ENCODE data around the gene KLHL22.
"Not testable (repeated sequence)": the region's sequence is repeated elsewhere in the genome, so short reads cannot be mapped to it uniquely, and the experiment has no call there.

The KLHL22 gene

DNA sequence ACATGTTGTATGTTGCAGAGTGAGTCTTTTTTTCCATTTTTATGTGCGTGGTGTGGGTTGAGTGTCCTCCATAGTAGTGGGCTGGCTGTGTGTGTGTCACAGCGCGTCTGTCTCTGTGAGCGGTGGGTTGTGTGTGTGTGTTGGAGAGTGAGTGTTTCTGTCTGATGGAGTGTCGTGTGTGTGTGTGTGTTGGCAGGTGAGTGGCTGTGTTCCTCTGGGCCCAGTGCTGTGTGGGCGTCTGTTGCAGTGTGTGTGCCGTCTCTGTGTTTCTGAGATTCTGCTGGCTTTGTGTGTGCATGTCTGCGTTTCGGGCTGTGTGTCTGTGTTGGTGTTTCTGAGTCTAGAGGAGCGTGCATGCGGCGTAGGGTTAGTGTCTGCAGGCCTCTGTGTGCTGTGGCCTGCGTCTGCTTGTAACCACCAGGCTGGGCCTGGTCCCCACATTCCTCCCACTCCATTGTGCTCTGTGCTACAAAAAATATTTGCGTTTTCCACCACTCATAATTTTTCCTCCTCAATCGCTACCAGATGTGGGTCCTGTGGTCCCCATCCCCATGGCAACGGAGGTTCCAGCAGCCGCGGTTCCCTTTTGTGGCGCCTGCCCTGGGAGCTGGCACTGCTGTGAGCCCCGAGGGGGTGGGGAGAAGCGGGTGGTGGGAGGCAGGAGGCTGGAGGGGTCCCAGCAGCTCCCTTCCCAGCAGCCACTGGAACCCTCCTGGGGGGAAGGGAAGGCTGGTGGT, 73.2 kb downstream of the KLHL22 start:
- no peak overlapping the region for H3K9ac ChIP-seq (ENCODE audit: low read depth, low read length)
- H3K9me3 ChIP-seq (ENCODE audit: insufficient read depth, low read depth, low read length) = no peaks in the 10 kb centered on the region
- WGBS = 92% methylated on average over 21 of the region's 21 CpGs
- no peak overlapping the region for H3K27ac ChIP-seq (ENCODE audit: low read depth, low read length)
- 0 out of 2 replicates have a peak, but pooled peaks cover 5% of the 10 kb centered on the region for H3K4me1 ChIP-seq (ENCODE audit: insufficient read depth, low read length)
- no peaks in the 10 kb centered on the region for H3K36me3 ChIP-seq (ENCODE audit: insufficient read depth, low read length)
- H3K27me3 ChIP-seq (ENCODE audit: insufficient read depth, low read length) = peaks cover 19% of the 10 kb centered on the region
- H3K4me3 ChIP-seq (ENCODE audit: low read length) = no peak overlapping the region

DNA sequence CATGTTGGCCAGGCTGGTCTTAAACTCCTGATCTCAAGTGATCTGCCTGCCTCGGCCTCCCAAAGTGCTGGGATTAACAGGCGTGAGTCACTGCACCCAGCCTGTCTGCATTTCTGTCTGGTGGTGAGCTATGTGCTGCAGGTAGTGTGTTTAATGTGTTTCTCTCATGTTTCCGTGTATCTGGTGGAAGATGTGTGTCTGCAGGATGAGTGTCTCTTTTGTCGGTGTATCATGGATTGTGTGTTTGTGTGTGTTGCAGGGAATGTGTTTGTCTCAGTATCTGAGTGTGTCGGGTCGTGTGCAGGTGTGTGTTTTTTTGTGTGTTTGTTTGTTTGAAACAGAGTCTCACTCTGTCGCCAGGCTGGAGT, 74.1 kb downstream of the KLHL22 start:
- Histone ChIP-seq H3K27ac (ENCODE audit: low read depth, low read length) (no peak overlapping the region), H3K4me1 (ENCODE audit: insufficient read depth, low read length) (0 out of 2 replicates have a peak, but pooled peaks cover 5% of the 10 kb centered on the region), H3K36me3 (ENCODE audit: insufficient read depth, low read length) (no peaks in the 10 kb centered on the region), H3K9me3 (ENCODE audit: insufficient read depth, low read depth, low read length) (no peaks in the 10 kb centered on the region), H3K27me3 (ENCODE audit: insufficient read depth, low read length) (peaks cover 12% of the 10 kb centered on the region), H3K4me3 (ENCODE audit: low read length) (no peak overlapping the region), H3K9ac (ENCODE audit: low read depth, low read length) (no peak overlapping the region)
- 90% methylated on average over 7 of the region's 7 CpGs for WGBS

DNA sequence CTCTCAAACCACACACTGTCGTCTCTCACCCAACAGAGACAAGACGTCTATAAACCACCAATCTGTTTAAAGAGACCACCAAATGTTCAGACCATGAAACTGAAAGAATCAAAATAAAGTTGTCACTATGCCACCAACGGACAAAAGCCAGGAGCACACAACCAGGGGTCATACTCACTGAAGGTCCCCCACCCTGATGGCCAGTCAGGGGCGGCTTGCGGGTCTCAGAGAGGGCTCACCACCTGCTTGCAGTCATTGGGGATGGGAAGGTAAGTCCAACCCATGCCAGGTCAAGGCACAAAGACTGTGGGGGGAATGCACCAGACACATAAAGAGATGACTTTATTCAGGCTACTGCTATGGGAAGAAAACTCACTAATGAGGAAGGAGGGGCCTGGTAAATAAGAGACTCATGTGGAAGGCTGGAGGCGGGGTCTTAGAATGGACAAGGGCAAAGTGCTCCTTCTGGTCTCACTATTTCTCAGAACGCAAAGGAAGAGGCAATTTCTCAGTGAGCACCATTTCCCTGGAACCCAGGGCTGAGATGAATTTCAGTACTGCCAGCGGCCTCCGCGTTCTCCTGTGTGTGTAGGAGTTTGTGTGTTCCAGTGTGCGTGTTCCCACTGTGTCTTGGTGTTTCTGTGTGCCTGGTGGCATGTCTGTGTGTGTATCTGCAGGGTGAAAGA, 75.3 kb downstream of the KLHL22 start:
- Histone ChIP-seq H3K4me3 (ENCODE audit: low read length) (no peak overlapping the region), H3K27me3 (ENCODE audit: insufficient read depth, low read length) (peaks cover 9% of the 10 kb centered on the region; the same call in 1 of the 2 replicates), H3K36me3 (ENCODE audit: insufficient read depth, low read length) (no peaks in the 10 kb centered on the region), H3K27ac (ENCODE audit: low read depth, low read length) (no peak overlapping the region), H3K9me3 (ENCODE audit: insufficient read depth, low read depth, low read length) (no peaks in the 10 kb centered on the region), H3K9ac (ENCODE audit: low read depth, low read length) (no peak overlapping the region), H3K4me1 (ENCODE audit: insufficient read depth, low read length) (0 out of 2 replicates have a peak, but pooled peaks cover 5% of the 10 kb centered on the region)
- 90% methylated on average over 11 of the region's 11 CpGs for whole genome bisulfite sequencing

DNA sequence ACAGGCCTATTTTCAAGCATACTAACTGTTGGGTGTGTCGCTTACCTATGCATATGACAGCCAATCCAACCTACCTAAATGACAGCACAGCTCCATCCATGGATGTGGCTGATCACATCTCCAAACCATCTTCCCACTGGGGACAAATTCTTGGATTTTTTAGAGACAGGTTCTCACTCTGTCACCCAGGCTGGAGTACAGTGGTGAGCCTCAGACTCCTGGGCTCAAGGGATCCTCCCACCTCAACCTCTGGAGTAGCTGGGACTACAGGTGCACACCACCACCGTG, 76.0 kb downstream of the KLHL22 start:
- H3K27ac ChIP-seq (ENCODE audit: low read depth, low read length) = no peak overlapping the region
- H3K27me3 ChIP-seq (ENCODE audit: insufficient read depth, low read length) = peaks cover 9% of the 10 kb centered on the region; the same call in 1 of the 2 replicates
- H3K9me3 ChIP-seq (ENCODE audit: insufficient read depth, low read depth, low read length) = no peaks in the 10 kb centered on the region
- no peaks in the 10 kb centered on the region for H3K36me3 ChIP-seq (ENCODE audit: insufficient read depth, low read length)
- WGBS = 100% methylated on average over 1 of the region's 2 CpGs
- H3K4me1 ChIP-seq (ENCODE audit: insufficient read depth, low read length) = 0 out of 2 replicates have a peak, but pooled peaks cover 5% of the 10 kb centered on the region
- no peak overlapping the region for H3K4me3 ChIP-seq (ENCODE audit: low read length)
- H3K9ac ChIP-seq (ENCODE audit: low read depth, low read length) = no peak overlapping the region

DNA sequence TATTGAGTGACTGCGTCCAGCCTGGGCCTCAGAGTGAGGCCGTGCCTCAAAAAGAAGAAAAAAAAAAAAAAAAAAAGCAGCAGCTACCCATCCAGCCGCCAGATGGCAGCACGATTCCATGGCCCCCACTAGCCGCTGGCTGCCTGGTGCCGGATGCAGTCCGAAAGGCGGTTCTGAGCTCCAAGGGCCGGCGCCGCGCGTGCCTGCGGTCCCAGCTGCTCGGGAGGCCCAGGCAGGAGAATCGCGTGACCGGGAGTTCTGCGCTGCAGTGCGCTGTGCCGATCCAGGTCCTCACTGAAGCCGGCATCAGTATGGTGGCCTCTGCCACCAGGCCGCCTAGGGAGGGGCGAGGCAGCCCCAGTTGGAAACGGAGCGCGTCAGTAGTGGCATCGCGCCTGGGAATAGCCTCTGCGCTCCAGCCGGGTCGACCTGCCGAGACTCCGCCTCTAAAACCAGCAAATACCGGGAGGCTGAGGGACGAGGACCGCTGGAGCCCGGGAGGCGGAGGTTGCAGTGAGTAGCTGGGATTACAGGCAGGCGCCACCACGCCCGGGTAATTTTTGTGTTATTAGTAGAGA, 77.3 kb downstream of the KLHL22 start:
- no peaks in the 10 kb centered on the region for H3K4me1 ChIP-seq (ENCODE audit: insufficient read depth, low read length)
- no peaks in the 10 kb centered on the region for H3K9me3 ChIP-seq (ENCODE audit: insufficient read depth, low read depth, low read length)
- 18% methylated on average over 42 of the region's 42 CpGs for WGBS
- H3K9ac ChIP-seq (ENCODE audit: low read depth, low read length) = peak overlapping the region; percentile 43; the same call in 1 of the 2 replicates
- peak overlapping the region; percentile 59 for H3K4me3 ChIP-seq (ENCODE audit: low read length)
- H3K36me3 ChIP-seq (ENCODE audit: insufficient read depth, low read length) = no peaks in the 10 kb centered on the region
- peaks cover 9% of the 10 kb centered on the region; the same call in 1 of the 2 replicates for H3K27me3 ChIP-seq (ENCODE audit: insufficient read depth, low read length)
- H3K27ac ChIP-seq (ENCODE audit: low read depth, low read length) = no peak overlapping the region

DNA sequence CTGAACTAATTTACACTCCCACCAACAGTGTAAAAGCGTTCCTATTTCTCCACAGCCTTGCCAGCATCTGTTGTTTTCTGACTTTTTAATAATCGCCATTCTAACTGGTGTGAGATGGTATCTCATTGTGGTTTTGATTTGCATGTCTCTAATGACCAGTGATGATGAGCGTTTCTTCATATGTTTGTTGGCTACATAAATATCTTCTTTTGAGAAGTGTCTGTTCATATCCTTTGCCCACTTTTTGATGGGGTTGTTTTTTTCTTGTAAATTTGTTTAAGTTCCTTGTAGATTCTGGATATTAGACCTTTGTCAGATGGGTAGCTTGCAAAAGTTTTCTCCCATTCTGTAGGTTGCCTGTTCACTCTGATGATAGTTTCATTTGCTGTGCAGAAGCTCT, 79.9 kb downstream of the KLHL22 start:
- not testable (repeated sequence) for H3K4me1 ChIP-seq (ENCODE audit: insufficient read depth, low read length); H3K27ac ChIP-seq (ENCODE audit: low read depth, low read length); H3K27me3 ChIP-seq (ENCODE audit: insufficient read depth, low read length); H3K36me3 ChIP-seq (ENCODE audit: insufficient read depth, low read length); H3K4me3 ChIP-seq (ENCODE audit: low read length); H3K9me3 ChIP-seq (ENCODE audit: insufficient read depth, low read depth, low read length); H3K9ac ChIP-seq (ENCODE audit: low read depth, low read length)
- 89% methylated on average over 3 of the region's 3 CpGs for WGBS

DNA sequence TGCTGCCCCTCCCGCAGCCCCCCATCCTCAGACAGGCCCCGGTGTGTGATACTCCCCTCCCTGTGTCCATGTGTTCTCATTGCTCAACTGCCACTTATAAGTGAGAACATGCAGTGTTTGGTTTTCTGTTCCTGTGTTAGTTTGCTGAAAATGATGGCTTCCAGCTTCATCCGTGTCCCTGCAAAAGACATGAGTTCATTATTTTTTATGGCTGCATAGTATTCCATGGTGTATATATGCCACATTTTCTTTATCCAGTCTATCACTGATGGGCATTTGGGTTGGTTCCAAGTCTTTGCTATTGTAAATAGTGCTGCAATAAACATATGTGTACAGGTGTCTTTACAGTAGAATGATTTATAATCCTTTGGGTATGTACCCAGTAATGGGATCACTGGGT, 80.4 kb downstream of the KLHL22 start:
- WGBS = 92% methylated on average over 3 of the region's 3 CpGs
- not testable (repeated sequence) for H3K36me3 ChIP-seq (ENCODE audit: insufficient read depth, low read length); H3K9me3 ChIP-seq (ENCODE audit: insufficient read depth, low read depth, low read length); H3K4me1 ChIP-seq (ENCODE audit: insufficient read depth, low read length); H3K4me3 ChIP-seq (ENCODE audit: low read length); H3K27me3 ChIP-seq (ENCODE audit: insufficient read depth, low read length); H3K9ac ChIP-seq (ENCODE audit: low read depth, low read length); H3K27ac ChIP-seq (ENCODE audit: low read depth, low read length)

DNA sequence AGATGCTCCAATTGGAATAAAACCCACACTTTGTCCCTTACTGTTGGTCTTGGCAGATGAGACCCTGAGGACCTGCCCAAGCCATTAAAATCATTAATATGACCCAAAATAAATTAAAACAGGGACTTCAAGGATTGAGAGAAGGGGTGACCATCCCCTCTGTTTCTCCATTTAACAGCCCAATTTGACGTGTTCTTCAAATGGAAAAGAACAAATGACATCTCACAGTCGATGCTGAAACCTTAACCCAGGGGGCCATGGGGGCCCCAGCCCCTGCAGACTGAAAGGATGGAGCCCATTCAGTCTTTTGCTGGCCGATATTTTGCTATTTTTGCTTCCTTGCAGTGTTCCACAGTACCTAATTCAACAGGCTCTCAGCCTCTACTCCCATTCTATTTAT, 81.1 kb downstream of the KLHL22 start:
- H3K27me3 ChIP-seq (ENCODE audit: insufficient read depth, low read length) = peaks cover 9% of the 10 kb centered on the region; the same call in 1 of the 2 replicates
- WGBS = 78% methylated on average over 3 of the region's 3 CpGs
- H3K4me3 ChIP-seq (ENCODE audit: low read length) = no peak overlapping the region
- no peaks in the 10 kb centered on the region for H3K36me3 ChIP-seq (ENCODE audit: insufficient read depth, low read length)
- H3K9ac ChIP-seq (ENCODE audit: low read depth, low read length) = no peak overlapping the region
- no peak overlapping the region for H3K27ac ChIP-seq (ENCODE audit: low read depth, low read length)
- H3K9me3 ChIP-seq (ENCODE audit: insufficient read depth, low read depth, low read length) = no peaks in the 10 kb centered on the region
- H3K4me1 ChIP-seq (ENCODE audit: insufficient read depth, low read length) = no peaks in the 10 kb centered on the region

DNA sequence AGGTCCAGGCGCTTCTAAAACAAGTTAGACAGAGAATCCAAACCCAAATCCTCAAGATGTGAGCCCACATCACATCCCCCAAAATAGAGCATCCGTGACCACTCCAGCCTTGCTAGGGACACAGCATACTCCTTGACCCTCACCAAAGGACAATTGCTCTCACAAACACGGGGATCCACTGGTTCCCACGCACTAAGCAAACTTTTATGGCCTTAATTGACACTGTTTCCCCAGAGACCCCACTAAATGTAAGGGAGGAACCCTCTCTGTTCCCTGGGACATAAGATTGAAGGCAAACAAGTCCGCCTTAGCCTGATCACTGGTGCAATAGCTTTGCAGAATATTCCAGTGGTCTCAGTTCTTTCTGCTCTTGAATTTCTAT, 81.5 kb downstream of the KLHL22 start:
- WGBS = 84% methylated on average over 5 of the region's 5 CpGs
- no peaks in the 10 kb centered on the region for H3K4me1 ChIP-seq (ENCODE audit: insufficient read depth, low read length)

DNA sequence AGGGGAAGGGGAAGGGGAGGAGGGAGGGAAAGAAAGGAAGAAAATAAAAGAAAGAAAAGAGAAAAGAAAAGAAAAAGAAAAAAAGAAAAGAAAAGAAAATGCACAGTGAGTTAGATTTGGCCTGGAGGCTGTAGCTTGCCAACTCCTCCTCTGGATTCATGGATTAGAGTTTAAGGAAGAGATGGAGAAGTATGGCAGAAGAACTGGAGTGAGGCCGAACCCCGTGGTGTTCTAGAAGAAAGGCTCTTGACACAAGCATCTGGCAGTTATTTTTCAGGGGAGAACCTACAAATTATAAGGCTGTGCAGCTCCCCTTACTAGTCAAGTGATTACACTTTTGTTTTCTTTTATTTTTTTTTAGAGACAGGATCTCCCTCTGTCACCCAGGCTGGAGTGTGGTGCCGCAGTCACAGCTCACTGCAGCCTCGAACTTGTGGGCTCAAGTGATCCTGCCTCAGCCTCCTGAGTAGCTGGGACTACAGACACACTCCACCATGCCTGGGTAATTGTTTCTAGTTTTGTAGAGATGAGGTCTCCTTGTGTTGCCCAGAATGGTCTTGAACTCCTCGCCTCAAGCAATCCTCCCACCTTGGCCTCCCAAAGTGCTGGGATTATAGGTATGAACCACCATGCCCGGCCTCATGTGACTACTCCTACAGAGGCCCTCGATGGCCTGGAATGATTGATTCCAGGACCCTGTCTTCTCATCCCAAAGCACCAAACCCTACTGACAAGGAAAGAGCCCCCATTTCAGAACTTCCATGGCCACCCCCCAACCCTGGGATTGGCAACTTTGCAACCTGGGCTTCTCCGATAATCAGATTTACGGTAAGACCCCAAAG, 82.2 kb downstream of the KLHL22 start:
- WGBS = 97% methylated on average over 9 of the region's 9 CpGs
- no peak overlapping the region for H3K4me3 ChIP-seq (ENCODE audit: low read length)

More for the DNA sequence above, 81.5 kb downstream of the KLHL22 start:
- Histone ChIP-seq H3K27ac (ENCODE audit: low read depth, low read length) (no peak overlapping the region), H3K9ac (ENCODE audit: low read depth, low read length) (no peak overlapping the region), H3K4me3 (ENCODE audit: low read length) (no peak overlapping the region), H3K36me3 (ENCODE audit: insufficient read depth, low read length) (no peaks in the 10 kb centered on the region), H3K9me3 (ENCODE audit: insufficient read depth, low read depth, low read length) (no peaks in the 10 kb centered on the region), H3K27me3 (ENCODE audit: insufficient read depth, low read length) (peaks cover 8% of the 10 kb centered on the region; the same call in 1 of the 2 replicates)

More for the DNA sequence above, 82.2 kb downstream of the KLHL22 start:
- Histone ChIP-seq H3K4me1 (ENCODE audit: insufficient read depth, low read length) (no peaks in the 10 kb centered on the region), H3K36me3 (ENCODE audit: insufficient read depth, low read length) (no peaks in the 10 kb centered on the region), H3K9ac (ENCODE audit: low read depth, low read length) (no peak overlapping the region), H3K27me3 (ENCODE audit: insufficient read depth, low read length) (peaks cover 2% of the 10 kb centered on the region; the same call in 1 of the 2 replicates), H3K27ac (ENCODE audit: low read depth, low read length) (no peak overlapping the region), H3K9me3 (ENCODE audit: insufficient read depth, low read depth, low read length) (no peaks in the 10 kb centered on the region)

Data from HUES64 (cell line).